ENCODE measurements around the gene RALGAPA2. TPM values are rescaled to one million over a fixed set of nuclear protein-coding genes. Genes with fewer than 3 reads are reported as not detected.

Gene RALGAPA2
- total and polyA plus RNA-seq, 2 donors (not counting 1 experiment from before 2014, with no cell fraction given) = 1.2 to 7.6 TPM

DNA sequence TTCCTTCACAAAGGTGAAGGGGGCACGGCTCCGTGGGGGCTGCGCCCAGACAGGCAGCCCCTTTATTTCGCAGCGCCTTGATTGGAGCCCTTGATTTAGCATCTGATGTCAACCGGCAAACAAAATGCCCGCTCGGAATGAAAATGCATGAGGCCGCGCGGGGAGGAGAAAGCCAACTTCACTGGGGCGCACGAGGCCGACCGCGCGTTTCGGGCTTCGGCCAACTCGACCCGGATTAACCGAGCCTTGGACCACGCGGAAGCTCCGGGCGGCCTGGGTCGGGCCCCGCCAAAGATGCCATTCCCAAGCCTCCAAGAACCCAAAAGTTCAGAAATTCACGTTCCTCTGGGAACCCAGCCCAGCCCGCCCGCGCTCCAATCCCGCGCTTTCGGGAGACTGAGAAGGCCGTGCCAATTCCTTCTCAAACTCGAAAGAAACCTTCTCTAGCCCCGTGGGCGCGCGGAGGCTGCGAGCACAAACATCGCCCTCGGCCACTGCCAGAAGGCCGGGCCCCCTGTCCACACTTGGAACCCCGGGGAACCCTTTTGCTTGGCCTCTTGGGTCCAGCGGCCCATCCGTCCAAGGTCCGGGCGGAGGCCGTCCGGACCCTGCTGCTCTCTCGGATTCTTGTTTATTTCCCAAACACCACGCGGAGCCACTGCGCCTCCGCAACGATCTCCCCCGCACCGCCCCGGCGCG lies 345.4 kb downstream of the RALGAPA2 start:
- peak; percentile 92 for TF ChIP-seq EZH2 (IDR thresholded peaks at IDR 0.05; ENCODE audit: low read length, missing control alignments)
- TF ChIP-seq, protein P1, sequence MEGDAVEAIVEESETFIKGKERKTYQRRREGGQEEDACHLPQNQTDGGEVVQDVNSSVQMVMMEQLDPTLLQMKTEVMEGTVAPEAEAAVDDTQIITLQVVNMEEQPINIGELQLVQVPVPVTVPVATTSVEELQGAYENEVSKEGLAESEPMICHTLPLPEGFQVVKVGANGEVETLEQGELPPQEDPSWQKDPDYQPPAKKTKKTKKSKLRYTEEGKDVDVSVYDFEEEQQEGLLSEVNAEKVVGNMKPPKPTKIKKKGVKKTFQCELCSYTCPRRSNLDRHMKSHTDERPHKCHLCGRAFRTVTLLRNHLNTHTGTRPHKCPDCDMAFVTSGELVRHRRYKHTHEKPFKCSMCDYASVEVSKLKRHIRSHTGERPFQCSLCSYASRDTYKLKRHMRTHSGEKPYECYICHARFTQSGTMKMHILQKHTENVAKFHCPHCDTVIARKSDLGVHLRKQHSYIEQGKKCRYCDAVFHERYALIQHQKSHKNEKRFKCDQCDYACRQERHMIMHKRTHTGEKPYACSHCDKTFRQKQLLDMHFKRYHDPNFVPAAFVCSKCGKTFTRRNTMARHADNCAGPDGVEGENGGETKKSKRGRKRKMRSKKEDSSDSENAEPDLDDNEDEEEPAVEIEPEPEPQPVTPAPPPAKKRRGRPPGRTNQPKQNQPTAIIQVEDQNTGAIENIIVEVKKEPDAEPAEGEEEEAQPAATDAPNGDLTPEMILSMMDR (conservative IDR thresholded peaks at IDR 0.05 in 1 of 2, IDR thresholded peaks at IDR 0.05 in 1 of 2; ENCODE audit: low read depth in 1 of 2, low read length in 2 of 2) = no peak
- H2AFZ ChIP-seq (ENCODE audit: low read length) = no peak overlapping the region
- H4K20me1 ChIP-seq (ENCODE audit: control insufficient read depth, extremely low read depth, insufficient read depth, low read length) = no peaks in the 10 kb centered on the region
- H3K4me1 ChIP-seq (ENCODE audit: control insufficient read depth, extremely low read depth, insufficient read depth, low read length) = no peaks in the 10 kb centered on the region
- no peak overlapping the region for H3K4me3 ChIP-seq (replicated peaks in 1 of 4; ENCODE audit: control extremely low read depth in 1 of 4, insufficient read depth in 1 of 4, low read depth in 3 of 4, low read length in 4 of 4)
- no peak overlapping the region for H3K27ac ChIP-seq (ENCODE audit: insufficient read depth, low read length)
- H3K36me3 ChIP-seq (ENCODE audit: control insufficient read depth, insufficient read depth, low read length) = no peaks in the 10 kb centered on the region
- H3K9ac ChIP-seq (ENCODE audit: insufficient read depth, low read length) = no peak overlapping the region
- peaks cover 80% of the 10 kb centered on the region for H3K27me3 ChIP-seq (ENCODE audit: control insufficient read depth, insufficient read depth, low read length)
- no peaks in the 10 kb centered on the region for H3K79me2 ChIP-seq (ENCODE audit: control insufficient read depth, insufficient read depth, low read length)
- no peak overlapping the region for H3K4me2 ChIP-seq (ENCODE audit: extremely low read depth, insufficient read depth, low read length)
- no peaks in the 10 kb centered on the region for H3K9me3 ChIP-seq (ENCODE audit: control insufficient read depth, insufficient read depth, low read depth, low read length)
- DNase-seq (ENCODE audit: low read depth in 2 of 2) = no peak

DNA sequence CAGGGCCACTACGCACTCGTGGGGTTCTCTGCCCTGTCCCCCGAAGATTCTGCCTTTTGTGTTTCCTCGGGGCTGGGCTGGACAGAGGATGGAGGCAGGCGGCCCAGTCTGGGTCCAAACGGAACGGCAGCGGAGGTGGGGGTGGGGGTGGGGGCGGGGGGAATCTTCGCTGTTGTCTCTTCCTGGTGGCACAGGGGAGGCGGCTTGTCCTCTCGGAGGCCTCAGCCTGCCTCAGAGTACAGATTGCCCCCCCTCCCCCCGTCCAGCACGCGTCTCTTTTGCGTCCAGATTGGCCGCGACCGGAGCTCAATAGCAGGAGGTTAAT lies 345.9 kb downstream of the RALGAPA2 start:
- no peaks in the 10 kb centered on the region for H3K79me2 ChIP-seq (ENCODE audit: control insufficient read depth, insufficient read depth, low read length)
- no peak for TF ChIP-seq EZH2 (IDR thresholded peaks at IDR 0.05; ENCODE audit: low read length, missing control alignments)
- TF ChIP-seq, protein P1 (conservative IDR thresholded peaks at IDR 0.05 in 1 of 2, IDR thresholded peaks at IDR 0.05 in 1 of 2; ENCODE audit: low read depth in 1 of 2, low read length in 2 of 2) = no peak
- H2AFZ ChIP-seq (ENCODE audit: low read length) = no peak overlapping the region
- no peak overlapping the region for H3K9ac ChIP-seq (ENCODE audit: insufficient read depth, low read length)
- H3K4me2 ChIP-seq (ENCODE audit: extremely low read depth, insufficient read depth, low read length) = no peak overlapping the region
- no peak overlapping the region for H3K27ac ChIP-seq (ENCODE audit: insufficient read depth, low read length)
- H3K27me3 ChIP-seq (ENCODE audit: control insufficient read depth, insufficient read depth, low read length) = peaks cover 80% of the 10 kb centered on the region
- no peak overlapping the region for H3K4me3 ChIP-seq (replicated peaks in 1 of 4; ENCODE audit: control extremely low read depth in 1 of 4, insufficient read depth in 1 of 4, low read depth in 3 of 4, low read length in 4 of 4)
- no peaks in the 10 kb centered on the region for H3K36me3 ChIP-seq (ENCODE audit: control insufficient read depth, insufficient read depth, low read length)
- no peaks in the 10 kb centered on the region for H3K9me3 ChIP-seq (ENCODE audit: control insufficient read depth, insufficient read depth, low read depth, low read length)
- H3K4me1 ChIP-seq (ENCODE audit: control insufficient read depth, extremely low read depth, insufficient read depth, low read length) = no peaks in the 10 kb centered on the region
- H4K20me1 ChIP-seq (ENCODE audit: control insufficient read depth, extremely low read depth, insufficient read depth, low read length) = no peaks in the 10 kb centered on the region
- no peak for DNase-seq (ENCODE audit: low read depth in 2 of 2)

DNA sequence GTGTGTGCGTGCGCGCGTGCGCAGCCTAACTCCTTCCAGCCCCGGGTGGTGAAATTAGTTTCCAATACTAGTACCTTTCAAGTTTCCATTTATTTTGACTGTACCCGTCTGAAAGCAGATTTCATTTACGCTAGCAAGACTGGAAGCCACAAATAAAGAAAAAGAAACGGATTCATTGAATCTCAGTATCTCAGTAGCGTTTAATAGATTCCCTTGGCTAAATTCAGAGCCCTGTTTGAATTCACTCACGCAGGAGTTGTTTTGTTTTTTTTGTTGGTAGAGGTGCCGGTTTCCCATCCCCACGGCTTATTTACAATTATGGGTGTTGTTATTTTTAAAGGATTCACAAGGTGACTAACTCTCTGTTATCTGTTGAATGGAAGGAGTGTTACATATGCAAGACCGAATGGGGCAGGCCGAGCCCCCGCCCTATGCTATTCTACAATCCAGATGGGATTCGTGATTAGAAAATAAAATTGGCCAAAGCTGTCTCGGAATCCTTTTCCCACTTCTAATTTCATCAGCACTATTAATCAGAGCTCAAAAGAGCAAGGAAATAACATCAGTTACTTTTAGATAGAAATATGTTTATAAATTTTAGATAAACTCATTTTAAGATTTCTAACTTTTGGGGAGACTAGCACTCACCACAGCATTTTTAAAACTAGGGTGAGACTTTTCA lies 346.8 kb downstream of the RALGAPA2 start:
- Histone ChIP-seq H3K4me1 (ENCODE audit: control insufficient read depth, extremely low read depth, insufficient read depth, low read length) (no peaks in the 10 kb centered on the region), H2AFZ (ENCODE audit: low read length) (no peak overlapping the region), H3K79me2 (ENCODE audit: control insufficient read depth, insufficient read depth, low read length) (no peaks in the 10 kb centered on the region), H3K9ac (ENCODE audit: insufficient read depth, low read length) (no peak overlapping the region), H3K4me2 (ENCODE audit: extremely low read depth, insufficient read depth, low read length) (no peak overlapping the region), H3K36me3 (ENCODE audit: control insufficient read depth, insufficient read depth, low read length) (no peaks in the 10 kb centered on the region), H3K27ac (ENCODE audit: insufficient read depth, low read length) (no peak overlapping the region), H4K20me1 (ENCODE audit: control insufficient read depth, extremely low read depth, insufficient read depth, low read length) (no peaks in the 10 kb centered on the region), H3K9me3 (ENCODE audit: control insufficient read depth, insufficient read depth, low read depth, low read length) (no peaks in the 10 kb centered on the region), H3K27me3 (ENCODE audit: control insufficient read depth, insufficient read depth, low read length) (peaks cover 80% of the 10 kb centered on the region), H3K4me3 (replicated peaks in 1 of 4; ENCODE audit: control extremely low read depth in 1 of 4, insufficient read depth in 1 of 4, low read depth in 3 of 4, low read length in 4 of 4) (no peak overlapping the region)
- no peak for DNase-seq (ENCODE audit: low read depth in 2 of 2)
- no peak for TF ChIP-seq EZH2 (IDR thresholded peaks at IDR 0.05; ENCODE audit: low read length, missing control alignments)
- TF ChIP-seq, protein P1 (conservative IDR thresholded peaks at IDR 0.05 in 1 of 2, IDR thresholded peaks at IDR 0.05 in 1 of 2; ENCODE audit: low read depth in 1 of 2, low read length in 2 of 2) = no peak
